Smooth muscle cell (in vitro differentiated cells): ENCODE results near the gene ETHE1. TPM values are rescaled to one million over a fixed set of nuclear protein-coding genes. Genes with fewer than 3 reads are reported as not detected.

Experiments used
- DNase-seq: peaks from one replicate; lab custom pipeline; 2025; ENCODE audit not compliant: unreplicated experiment; lab: John Stamatoyannopoulos, UW
- H2AFZ ChIP-seq: fragments of 200-600 bp; sonication (generic); 2 replicates; pipeline ENCODE4 v1.6.0; 2016; ENCODE audit warnings: antibody characterized with exemption, low read depth, mild to moderate bottlenecking
- H3F3A ChIP-seq: fragments of 200-600 bp; sonication (generic); 2 replicates; pipeline ENCODE4 v1.6.0; 2017; ENCODE audit warnings: antibody characterized with exemption, low read depth
- H3K27ac ChIP-seq: fragments of 200-600 bp; sonication (generic); 2 replicates; pipeline ENCODE4 v1.5.1; 2016; ENCODE audit warnings: low read depth, mild to moderate bottlenecking
- H3K27me3 ChIP-seq: fragments of 200-600 bp; sonication (generic); 2 replicates; pipeline ENCODE4 v1.6.1; 2016; ENCODE audit warnings: low read depth, mild to moderate bottlenecking
- H3K36me3 ChIP-seq: fragments of 200-600 bp; sonication (generic); 2 replicates; pipeline ENCODE4 v1.5.1; 2016; ENCODE audit warnings: low read depth
- H3K4me1 ChIP-seq: fragments of 200-600 bp; sonication (generic); 2 replicates; pipeline ENCODE4 v1.5.1; 2016; ENCODE audit warnings: low read depth
- H3K4me2 ChIP-seq: fragments of 200-600 bp; sonication (generic); 2 replicates; pipeline ENCODE4 v1.6.0; 2016; ENCODE audit warnings: mild to moderate bottlenecking
- H3K4me3 ChIP-seq: fragments of 200-600 bp; sonication (generic); 2 replicates; pipeline ENCODE4 v1.5.1; 2016; ENCODE audit warnings: mild to moderate bottlenecking
- H3K79me2 ChIP-seq: fragments of 200-600 bp; sonication (generic); 2 replicates; pipeline ENCODE4 v1.6.0; 2016; ENCODE audit warnings: low read depth, mild to moderate bottlenecking
- H3K9ac ChIP-seq: fragments of 200-600 bp; sonication (generic); 2 replicates; pipeline ENCODE4 v1.6.0; 2016; ENCODE audit warnings: low read depth
- H3K9me3 ChIP-seq: fragments of 200-600 bp; sonication (generic); replicated peaks from 2 replicates; pipeline ENCODE4 v1.5.1; 2016; ENCODE audit warnings: low read depth
- H4K20me1 ChIP-seq: fragments of 200-600 bp; sonication (generic); 2 replicates; pipeline ENCODE4 v1.6.0; 2016; ENCODE audit warnings: low read depth
- CTCF ChIP-seq: fragments of 200-600 bp; sonication (generic); IDR thresholded peaks from 2 replicates; pipeline ENCODE4 v1.5.1; 2017; ENCODE audit warnings: borderline replicate concordance, mild to moderate bottlenecking, antibody characterized with exemption; ENCODE audit not compliant: insufficient read depth, poor library complexity, severe bottlenecking
- WGBS: methylation state at CpG from one replicate; pipeline ENCODE4 v1.1.7; 2016; ENCODE audit warnings: low lambda C conversion rate; 5-methylcytosine and 5-hydroxymethylcytosine counted together
- polyA plus RNA-seq: library from polyadenylated mRNA; unstranded; fragments of >200 nt; fragmentation: Nextera tagmentation; extraction: Ambion mirVana; gene quantifications from 2 replicates; pipeline ENCODE4 v1.2.1, GENCODE V29; 2016
- total RNA-seq: library from RNA; depleted of rRNA; stranded (reverse); fragments of >200 nt; gene quantifications from 2 replicates; pipeline ENCODE4 v1.2.3, GENCODE V29; 2014

ETHE1 gene
- total and polyA plus RNA-seq, 2 experiments from 2014 or later, result 61.1 to 61.4 TPM

- H3K4me3 ChIP-seq, result no peak overlapping the region
- no peaks in the 10 kb centered on the region for H3K27me3 ChIP-seq
- H3K4me2 ChIP-seq, result no peak overlapping the region
- TF ChIP-seq CTCF, result no peak
- no peaks in the 10 kb centered on the region for H3K9me3 ChIP-seq
- H3K79me2 ChIP-seq, result peaks cover 13% of the 10 kb centered on the region
- no peaks in the 10 kb centered on the region for H3F3A ChIP-seq
- no peak overlapping the region for H3K9ac ChIP-seq
- no peak overlapping the region for H3K27ac ChIP-seq
- H3K4me1 ChIP-seq, result peaks cover 3% of the 10 kb centered on the region
- WGBS, result 97% methylated on average over 5 of the region's 5 CpGs
- DNase-seq, result no peak
- no peaks in the 10 kb centered on the region for H4K20me1 ChIP-seq
- no peaks in the 10 kb centered on the region for H3K36me3 ChIP-seq
- H2AFZ ChIP-seq, result no peak overlapping the region
Observed at GRCh38 chr19:43569657-43570056, 42.7 kb upstream of the ETHE1 start.

DNA sequence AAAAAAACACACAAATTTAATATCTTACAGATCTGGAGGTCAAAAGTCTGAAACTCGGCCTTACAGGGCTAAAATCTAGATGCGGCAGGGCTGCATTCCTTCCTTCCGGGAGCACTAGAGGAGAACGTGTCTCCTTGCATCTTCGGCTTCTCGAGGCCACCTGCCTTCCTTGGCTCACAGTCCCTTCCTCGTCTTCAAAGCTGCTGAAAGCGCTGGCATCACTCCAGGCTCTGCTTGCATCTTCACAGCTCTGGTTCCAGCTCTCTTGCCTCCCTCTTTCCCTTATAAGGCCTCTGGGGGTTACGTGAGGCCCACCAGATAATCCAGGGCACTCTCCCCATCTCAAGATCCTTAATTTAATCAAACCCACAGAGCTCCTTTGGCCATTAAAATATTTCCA, 37.8 kb upstream of the ETHE1 start:
- Histone ChIP-seq H3K4me3 (no peak overlapping the region), H3K4me2 (no peak overlapping the region), H3K27ac (no peak overlapping the region), H3K36me3 (no peaks in the 10 kb centered on the region), H4K20me1 (no peaks in the 10 kb centered on the region), H3F3A (no peaks in the 10 kb centered on the region), H3K4me1 (no peaks in the 10 kb centered on the region), H3K9me3 (no peaks in the 10 kb centered on the region), H3K27me3 (no peaks in the 10 kb centered on the region), H2AFZ (no peak overlapping the region), H3K9ac (no peak overlapping the region), H3K79me2 (no peaks in the 10 kb centered on the region)
- WGBS, result 95% methylated on average over 9 of the region's 9 CpGs
- TF ChIP-seq CTCF, result no peak
- no peak for DNase-seq

- Histone ChIP-seq H3K4me2 (no peak overlapping the region), H3K4me1 (no peaks in the 10 kb centered on the region)
- 91% methylated on average over 10 of the region's 10 CpGs for WGBS
Observed at GRCh38 chr19:43563816-43564457, 36.9 kb upstream of the ETHE1 start.

More at GRCh38 chr19:43563816-43564457, 36.9 kb upstream of the ETHE1 start:
- no peaks in the 10 kb centered on the region for H3K36me3 ChIP-seq
- no peak for TF ChIP-seq CTCF
- no peaks in the 10 kb centered on the region for H3K9me3 ChIP-seq
- H2AFZ ChIP-seq, result no peak overlapping the region
- no peaks in the 10 kb centered on the region for H3K79me2 ChIP-seq
- no peaks in the 10 kb centered on the region for H3K27me3 ChIP-seq
- H3K9ac ChIP-seq, result no peak overlapping the region
- no peaks in the 10 kb centered on the region for H3F3A ChIP-seq
- H3K27ac ChIP-seq, result no peak overlapping the region
- H4K20me1 ChIP-seq, result no peaks in the 10 kb centered on the region
- DNase-seq, result no peak
- no peak overlapping the region for H3K4me3 ChIP-seq
